ENCODE results near the gene KCNQ4. TPM values are rescaled to one million over a fixed set of nuclear protein-coding genes. Genes with fewer than 3 reads are reported as not detected.

The KCNQ4 gene
- total and polyA plus RNA-seq, 2 donors (not counting 1 experiment from before 2014, with no cell fraction given) = 0.16 to 0.20 TPM

DNA sequence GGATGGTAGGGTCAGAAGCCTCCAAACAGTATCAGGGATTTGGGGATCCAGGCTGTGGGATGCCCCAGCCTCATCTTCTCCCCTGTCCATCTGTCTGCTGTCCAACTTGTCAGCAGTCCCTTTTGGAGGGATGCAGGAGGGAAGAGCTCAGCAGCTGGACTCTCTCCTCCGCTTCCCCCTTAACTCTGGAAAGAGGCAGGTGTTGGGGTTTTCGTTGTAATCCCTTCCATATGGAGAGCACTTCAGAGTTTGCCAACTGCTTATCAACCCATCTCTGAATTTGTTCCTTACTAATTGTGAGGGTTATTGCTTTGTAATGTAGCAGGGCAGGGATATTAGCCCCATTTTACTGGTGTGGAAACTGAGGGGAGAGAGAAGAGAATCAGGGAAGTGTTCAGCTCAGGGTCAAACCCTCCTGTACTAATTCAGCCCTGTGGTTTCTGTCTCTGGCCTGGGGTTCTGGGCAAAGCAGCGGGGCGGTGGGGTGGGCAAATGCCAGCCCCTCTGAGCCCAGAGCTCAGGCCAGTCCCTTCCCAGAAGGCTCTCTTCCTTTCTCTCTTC lies 75.3 kb downstream of the KCNQ4 start:
- H3K4me1 Mint-ChIP-seq = peaks cover 9% of the 10 kb centered on the region
- peaks cover 0 to 8% (median 0%) of the 10 kb centered on the region in 3 donors for H3K9me3 ChIP-seq (ENCODE audit: control extremely low read depth in 1 of 3, control insufficient read depth in 2 of 3, insufficient read depth in 1 of 3, low read length in 2 of 3)
- H3K4me3 ChIP-seq (ENCODE audit: control extremely low read depth in 1 of 5, extremely low read depth in 1 of 5, insufficient read depth in 1 of 5, low read depth in 2 of 5, low read length in 4 of 5) = no peak overlapping the region
- H3K9me3 Mint-ChIP-seq (ENCODE audit: insufficient read depth) = no peaks in the 10 kb centered on the region
- intact Hi-C loops (cut with micrococcal nuclease) = no loop called here
- ChIA-PET CTCF (no interaction called here), POLR2A (no interaction called here)
- no peak overlapping the region for H3K9ac ChIP-seq (ENCODE audit: low read length)
- no peak overlapping the region for H2AFZ ChIP-seq (ENCODE audit: insufficient read depth, low read depth, low read length, poor library complexity, severe bottlenecking)
- H3K4me1 ChIP-seq (ENCODE audit: control insufficient read depth in 2 of 2, insufficient read depth in 2 of 2, low read length in 2 of 2) = peaks cover 11 to 14% of the 10 kb centered on the region in 2 donors
- H3K79me2 ChIP-seq (ENCODE audit: control insufficient read depth, insufficient read depth, low read length) = no peaks in the 10 kb centered on the region
- H3K27me3 ChIP-seq (replicated peaks in 1 of 4; ENCODE audit: control extremely low read depth in 1 of 4, control insufficient read depth in 3 of 4, insufficient read depth in 4 of 4, low read length in 3 of 4) = peaks cover 0 to 40% (median 9%) of the 10 kb centered on the region in 4 experiments
- H3K4me2 ChIP-seq (replicated peaks; ENCODE audit: low read depth, low read length, poor library complexity, severe bottlenecking) = no peak overlapping the region
- no peak for ATAC-seq (ENCODE audit: low read depth)
- TF ChIP-seq EZH2 (IDR thresholded peaks at IDR 0.05; ENCODE audit: borderline replicate concordance, insufficient read depth, low read depth, low read length, poor library complexity, severe bottlenecking) = no peak
- H3K4me3 Mint-ChIP-seq = no peak overlapping the region
- no peaks in the 10 kb centered on the region for H4K20me1 ChIP-seq (ENCODE audit: control insufficient read depth, insufficient read depth, low read length, poor library complexity, severe bottlenecking)
- H3K27ac ChIP-seq (ENCODE audit: low read length in 2 of 2) = no peak overlapping the region
- H3K27ac Mint-ChIP-seq = no peak overlapping the region
- no peak for DNase-seq
- WGBS (ENCODE audit: insufficient coverage) = 95% methylated on average over 3 of the region's 4 CpGs
- H3K36me3 ChIP-seq (replicated peaks in 1 of 2; ENCODE audit: control extremely low read depth in 1 of 2, control insufficient read depth in 1 of 2, extremely low read depth in 1 of 2, insufficient read depth in 2 of 2, low read length in 1 of 2) = no peaks in the 10 kb centered on the region
- peaks cover 27% of the 10 kb centered on the region for H3K27me3 Mint-ChIP-seq

- H3K27ac ChIP-seq (ENCODE audit: low read length in 2 of 2) = no peak overlapping the region
These were observed 77.2 kb downstream of the KCNQ4 start for GRCh38 chr1:40860706-40861223.

More at GRCh38 chr1:40860706-40861223, 77.2 kb downstream of the KCNQ4 start:
- Histone ChIP-seq H2AFZ (ENCODE audit: insufficient read depth, low read depth, low read length, poor library complexity, severe bottlenecking) (peak overlapping the region; percentile 76), H3K27me3 (replicated peaks in 1 of 4; ENCODE audit: control extremely low read depth in 1 of 4, control insufficient read depth in 3 of 4, insufficient read depth in 4 of 4, low read length in 3 of 4) (peaks cover 0 to 35% (median 9%) of the 10 kb centered on the region in 4 experiments), H3K36me3 (replicated peaks in 1 of 2; ENCODE audit: control extremely low read depth in 1 of 2, control insufficient read depth in 1 of 2, extremely low read depth in 1 of 2, insufficient read depth in 2 of 2, low read length in 1 of 2) (no peaks in the 10 kb centered on the region), H3K79me2 (ENCODE audit: control insufficient read depth, insufficient read depth, low read length) (no peaks in the 10 kb centered on the region), H3K4me3 (ENCODE audit: control extremely low read depth in 1 of 5, extremely low read depth in 1 of 5, insufficient read depth in 1 of 5, low read depth in 2 of 5, low read length in 4 of 5) (peak overlapping the region in 4 of 5 experiments; percentile 31 to 67 (median 58)), H3K9me3 (ENCODE audit: control extremely low read depth in 1 of 3, control insufficient read depth in 2 of 3, insufficient read depth in 1 of 3, low read length in 2 of 3) (peaks cover 0 to 8% (median 0%) of the 10 kb centered on the region in 3 donors), H3K9ac (ENCODE audit: low read length) (peak overlapping the region; percentile 62), H3K4me2 (replicated peaks; ENCODE audit: low read depth, low read length, poor library complexity, severe bottlenecking) (peak overlapping the region; percentile 99), H4K20me1 (ENCODE audit: control insufficient read depth, insufficient read depth, low read length, poor library complexity, severe bottlenecking) (no peaks in the 10 kb centered on the region), H3K4me1 (ENCODE audit: control insufficient read depth in 2 of 2, insufficient read depth in 2 of 2, low read length in 2 of 2) (peaks cover 11 to 14% of the 10 kb centered on the region in 2 donors)
- no peak for ATAC-seq (ENCODE audit: low read depth)
- TF ChIP-seq CTCF (IDR thresholded peaks at IDR 0.05) (no peak), EZH2 (IDR thresholded peaks at IDR 0.05; ENCODE audit: borderline replicate concordance, insufficient read depth, low read depth, low read length, poor library complexity, severe bottlenecking) (no peak)
- Mint-ChIP-seq H3K4me3 (peak overlapping the region; percentile 92), H3K27me3 (peaks cover 27% of the 10 kb centered on the region), H3K9me3 (ENCODE audit: insufficient read depth) (no peaks in the 10 kb centered on the region), H3K27ac (peak overlapping the region; percentile 50), H3K4me1 (peaks cover 9% of the 10 kb centered on the region)
- ChIA-PET CTCF (interaction anchor here (0.6 to 1.9 kb wide), 5 partner anchors 11 to 191 kb away, joined by 3 to 5 read pairs (median 3); no protein-coding TSS in a partner anchor), POLR2A (interaction anchor here (2.1 kb wide), 1 partner anchor 169 kb away, joined by 12 read pairs; the partner anchor contains the start of gene NFYC)
- no peak for DNase-seq
- intact Hi-C loops (cut with micrococcal nuclease) = no loop called here
- WGBS (ENCODE audit: insufficient coverage) = 20% methylated on average over 10 of the region's 10 CpGs

All from B cell (primary cell).